Nephron (organoid): Measurements from ENCODE around the gene MLST8.

ENCODE experiments used
- H3K27ac Mint-ChIP-seq, 3 experiments: 2 replicates each; pipeline ENCODE4 v1.8.0; 2020; ENCODE audit warnings: mixed read lengths in 3 of 3, mild to moderate bottlenecking in 2 of 3, moderate library complexity in 1 of 3
- H3K27me3 Mint-ChIP-seq: 2 replicates; pipeline ENCODE4 v1.8.0; 2021; ENCODE audit warnings: low read depth, mild to moderate bottlenecking, moderate library complexity, mixed read lengths
- H3K36me3 Mint-ChIP-seq: 2 replicates; pipeline ENCODE4 v1.8.0; 2020; ENCODE audit warnings: low read depth, mixed read lengths
- H3K4me1 Mint-ChIP-seq: 2 replicates; pipeline ENCODE4 v1.8.0; 2020; ENCODE audit warnings: mixed read lengths
- H3K4me3 Mint-ChIP-seq, 3 experiments: 2 replicates each; pipeline ENCODE4 v1.8.0; 2020; ENCODE audit warnings: mild to moderate bottlenecking in 3 of 3, mixed read lengths in 3 of 3, moderate library complexity in 2 of 3
- H3K9me3 Mint-ChIP-seq: 2 replicates; pipeline ENCODE4 v1.8.0; 2020; ENCODE audit warnings: mixed read lengths
- TF ChIP-seq, protein P1 (sequence below), 3 experiments: fragments of 200-600 bp; sonication (generic); IDR thresholded peaks; one replicate each; pipeline ENCODE4 v1.5.0; 2021; ENCODE audit warnings: antibody characterized with exemption in 3 of 3; ENCODE audit not compliant: unreplicated experiment in 3 of 3

The MLST8 gene

DNA sequence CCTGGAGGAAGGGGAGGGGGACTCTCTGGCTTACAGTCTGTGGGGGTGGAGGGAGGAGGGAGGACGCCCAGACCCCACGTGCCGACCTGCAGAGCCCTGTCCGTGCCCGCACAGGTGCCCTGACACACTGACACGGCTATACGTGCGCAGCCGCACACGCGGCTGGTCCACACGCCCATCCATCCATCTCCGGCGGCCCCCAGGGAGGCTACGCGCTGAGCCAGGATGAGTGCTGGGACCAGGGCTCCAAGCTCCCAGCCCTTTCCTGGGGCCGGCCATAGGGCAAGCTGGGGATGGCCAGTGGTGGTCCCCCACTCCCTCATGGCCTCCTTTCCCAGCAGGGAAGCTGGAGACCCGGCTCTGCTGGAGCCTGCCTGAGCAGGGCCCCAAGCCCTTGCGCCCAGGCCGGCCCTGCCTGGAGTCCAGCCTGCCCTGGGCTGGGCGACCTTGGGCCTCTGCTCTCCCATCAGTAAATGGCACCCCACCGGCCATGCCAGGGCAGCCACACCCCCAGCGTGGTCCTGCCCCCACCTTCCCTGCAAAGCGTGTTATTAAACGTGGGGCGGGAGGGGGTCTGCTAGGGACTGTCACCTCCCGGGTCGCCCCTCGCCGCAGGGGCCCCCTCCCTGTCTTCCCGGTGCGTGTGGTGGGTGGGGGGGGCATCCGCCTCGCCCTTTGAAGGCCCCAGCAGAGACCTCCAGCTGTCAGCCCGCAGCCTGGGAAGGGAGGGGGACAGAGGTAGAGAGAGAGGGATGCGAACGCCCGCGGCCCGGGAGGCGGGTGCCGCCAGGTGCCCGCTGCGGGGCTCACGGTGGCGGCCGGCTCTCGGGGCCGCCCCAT is 9.7 kb upstream of the MLST8 start:
- TF ChIP-seq, protein P1, sequence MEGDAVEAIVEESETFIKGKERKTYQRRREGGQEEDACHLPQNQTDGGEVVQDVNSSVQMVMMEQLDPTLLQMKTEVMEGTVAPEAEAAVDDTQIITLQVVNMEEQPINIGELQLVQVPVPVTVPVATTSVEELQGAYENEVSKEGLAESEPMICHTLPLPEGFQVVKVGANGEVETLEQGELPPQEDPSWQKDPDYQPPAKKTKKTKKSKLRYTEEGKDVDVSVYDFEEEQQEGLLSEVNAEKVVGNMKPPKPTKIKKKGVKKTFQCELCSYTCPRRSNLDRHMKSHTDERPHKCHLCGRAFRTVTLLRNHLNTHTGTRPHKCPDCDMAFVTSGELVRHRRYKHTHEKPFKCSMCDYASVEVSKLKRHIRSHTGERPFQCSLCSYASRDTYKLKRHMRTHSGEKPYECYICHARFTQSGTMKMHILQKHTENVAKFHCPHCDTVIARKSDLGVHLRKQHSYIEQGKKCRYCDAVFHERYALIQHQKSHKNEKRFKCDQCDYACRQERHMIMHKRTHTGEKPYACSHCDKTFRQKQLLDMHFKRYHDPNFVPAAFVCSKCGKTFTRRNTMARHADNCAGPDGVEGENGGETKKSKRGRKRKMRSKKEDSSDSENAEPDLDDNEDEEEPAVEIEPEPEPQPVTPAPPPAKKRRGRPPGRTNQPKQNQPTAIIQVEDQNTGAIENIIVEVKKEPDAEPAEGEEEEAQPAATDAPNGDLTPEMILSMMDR (IDR thresholded peaks at IDR 0.05; ENCODE audit: unreplicated experiment in 3 of 3): no peak
- no peaks in the 10 kb centered on the region for H3K36me3 Mint-ChIP-seq
- peaks cover 6% of the 10 kb centered on the region for H3K4me1 Mint-ChIP-seq
- H3K4me3 Mint-ChIP-seq: peak overlapping the region; percentile 66 to 73 (median 66)
- peaks cover 27% of the 10 kb centered on the region for H3K27me3 Mint-ChIP-seq
- H3K9me3 Mint-ChIP-seq: no peaks in the 10 kb centered on the region
- no peak overlapping the region for H3K27ac Mint-ChIP-seq

DNA sequence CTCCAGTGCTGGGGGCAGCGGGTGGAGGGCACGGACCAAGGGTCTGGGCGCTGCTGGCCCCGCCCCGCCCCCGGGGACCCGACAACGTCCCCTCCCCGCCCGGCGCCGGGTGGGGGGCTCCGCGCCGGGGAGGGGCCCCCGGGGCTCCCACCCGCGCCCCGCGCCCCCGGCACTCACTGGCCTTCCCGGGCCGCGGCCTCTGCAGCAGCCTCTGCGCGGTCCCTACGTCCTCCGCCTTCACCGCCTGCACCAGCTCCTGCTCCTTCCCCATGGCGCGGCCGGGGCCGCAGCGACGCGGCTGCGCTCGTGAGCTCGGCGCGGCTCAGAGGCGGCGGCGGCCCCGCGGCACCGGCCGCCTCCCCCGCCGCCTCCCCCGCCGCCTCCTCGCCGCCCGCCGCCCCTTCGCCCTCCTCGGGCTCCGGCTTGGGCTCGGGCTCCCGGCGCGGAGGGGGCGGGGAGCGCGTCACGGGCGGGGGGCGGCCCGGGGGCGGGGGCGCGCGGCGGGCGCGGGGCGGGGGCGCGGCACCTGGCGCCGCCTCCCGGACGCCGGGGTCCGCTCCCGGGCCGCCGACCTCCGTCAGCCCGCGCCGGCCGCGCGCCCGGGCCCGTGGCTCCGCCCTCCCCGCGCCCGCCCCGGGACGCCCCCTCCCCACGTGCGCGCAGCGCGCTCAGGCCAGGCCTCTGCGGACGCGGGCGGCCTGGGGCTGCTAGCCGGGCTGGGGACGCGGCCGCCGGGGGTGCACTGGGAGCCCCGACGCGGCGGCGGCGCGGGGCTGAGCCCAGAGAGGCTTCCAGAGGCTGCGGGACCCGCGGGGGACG is 8.9 kb upstream of the MLST8 start, which contains the start of gene CASKIN1:
Gene CASKIN1, minus strand, starts transcription at position 444 of the 819 bp plus-strand sequence. Its CDS starts 173 bp downstream, at position 271.
- peaks cover 31% of the 10 kb centered on the region for H3K27me3 Mint-ChIP-seq
- H3K4me3 Mint-ChIP-seq: peak within 1 kb of the TSS; percentile 74 to 84 (median 77)
- H3K4me1 Mint-ChIP-seq: peaks cover 6% of the 10 kb centered on the region
- no peaks in the 10 kb centered on the region for H3K9me3 Mint-ChIP-seq
- TF ChIP-seq, protein P1 (IDR thresholded peaks at IDR 0.05; ENCODE audit: unreplicated experiment in 3 of 3): no peak
- H3K36me3 Mint-ChIP-seq: no peaks in the 10 kb centered on the region
- H3K27ac Mint-ChIP-seq: no peak within 1 kb of the TSS

DNA sequence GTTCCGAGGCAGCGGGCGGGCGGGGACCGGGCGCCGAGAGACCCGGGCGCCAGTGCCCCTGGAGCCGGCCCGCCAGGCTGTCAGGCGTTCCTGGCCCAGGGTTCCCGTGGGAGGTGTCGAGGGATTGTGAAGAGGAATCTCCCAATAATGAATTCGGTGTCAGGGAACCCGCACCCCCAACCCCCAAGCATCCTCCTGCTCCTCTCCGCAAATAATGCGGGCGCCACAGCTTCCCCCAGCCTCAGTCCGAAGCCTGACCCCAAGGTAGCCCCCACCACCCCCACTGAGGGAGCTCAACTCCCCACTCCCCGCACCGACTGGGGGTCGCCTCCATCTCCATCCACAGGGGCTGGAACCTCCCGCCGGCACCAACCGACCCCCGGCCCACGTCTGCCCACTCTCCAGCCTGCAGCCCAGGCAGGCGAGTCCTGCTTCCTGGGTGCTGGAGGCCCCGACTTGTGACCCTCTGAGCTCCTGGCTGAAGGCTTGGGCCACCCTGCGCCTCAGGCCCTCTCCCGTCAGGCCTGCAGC is 8.2 kb upstream of the MLST8 start:
- TF ChIP-seq, protein P1 (IDR thresholded peaks at IDR 0.05; ENCODE audit: unreplicated experiment in 3 of 3): no peak
- H3K27ac Mint-ChIP-seq: no peak overlapping the region
- H3K27me3 Mint-ChIP-seq: peaks cover 31% of the 10 kb centered on the region
- peaks cover 6% of the 10 kb centered on the region for H3K4me1 Mint-ChIP-seq
- no peaks in the 10 kb centered on the region for H3K9me3 Mint-ChIP-seq
- H3K36me3 Mint-ChIP-seq: no peaks in the 10 kb centered on the region
- peak overlapping the region; percentile 74 to 84 (median 77) for H3K4me3 Mint-ChIP-seq

DNA sequence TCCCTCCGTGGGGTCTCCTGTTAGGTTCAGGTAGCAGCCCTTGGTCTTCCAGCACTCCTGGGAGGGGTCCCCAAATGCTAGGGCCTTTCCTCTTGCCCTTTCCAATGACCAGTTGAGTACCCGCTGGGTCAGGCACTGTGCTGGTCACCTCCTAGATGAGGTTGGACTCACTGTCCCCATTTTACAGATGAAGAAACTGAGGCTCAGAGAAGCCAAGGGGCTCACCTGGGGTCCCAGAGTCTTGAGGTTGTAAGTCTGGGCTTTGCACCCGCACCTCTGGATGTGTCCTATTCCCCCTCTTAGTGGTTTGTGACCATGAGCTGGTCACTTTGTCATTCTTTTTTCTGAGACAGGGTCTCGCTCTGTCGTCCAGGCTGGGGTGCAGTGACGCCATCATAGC is 7.5 kb upstream of the MLST8 start:
- Mint-ChIP-seq H3K36me3 (no peaks in the 10 kb centered on the region), H3K27me3 (peaks cover 31% of the 10 kb centered on the region), H3K9me3 (no peaks in the 10 kb centered on the region), H3K27ac (no peak overlapping the region), H3K4me3 (peak overlapping the region; percentile 77 to 84 (median 84)), H3K4me1 (peaks cover 6% of the 10 kb centered on the region)
- TF ChIP-seq, protein P1 (IDR thresholded peaks at IDR 0.05; ENCODE audit: unreplicated experiment in 3 of 3): no peak

DNA sequence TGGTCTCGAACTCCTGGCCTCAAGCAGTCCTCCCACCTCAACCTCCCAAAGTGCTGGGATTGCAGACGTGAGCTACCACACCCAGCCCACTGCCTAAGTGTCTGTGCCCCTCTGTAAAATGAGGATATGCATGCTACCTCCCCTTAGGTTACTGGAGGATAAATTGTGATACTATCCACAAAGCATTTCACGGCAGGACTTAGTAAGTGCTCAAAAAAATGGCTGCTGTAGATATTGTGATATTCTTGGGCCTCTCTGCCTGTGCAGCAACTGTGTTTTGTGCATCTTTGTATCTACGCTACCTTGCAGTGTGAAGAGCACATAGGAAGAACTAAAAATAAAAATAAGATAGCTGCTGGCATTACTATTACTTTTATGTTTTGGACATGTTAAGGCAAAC is 7.0 kb upstream of the MLST8 start:
- TF ChIP-seq, protein P1 (IDR thresholded peaks at IDR 0.05; ENCODE audit: unreplicated experiment in 3 of 3): no peak
- Mint-ChIP-seq H3K27me3 (peaks cover 32% of the 10 kb centered on the region), H3K4me1 (peaks cover 6% of the 10 kb centered on the region), H3K4me3 (peak overlapping the region; percentile 77 to 84 (median 84)), H3K9me3 (no peaks in the 10 kb centered on the region), H3K36me3 (no peaks in the 10 kb centered on the region), H3K27ac (no peak overlapping the region)
